Measurements from ENCODE around the gene EDNRA.
"Not testable (repeated sequence)": the region's sequence is repeated elsewhere in the genome, so short reads cannot be mapped to it uniquely, and the experiment has no call there.

The EDNRA gene

GRCh38 chr4:147480891-147481576, at the start of gene EDNRA:
EDNRA (plus strand) TSS chr4:147481097; CDS start chr4:147485682, 4,585 bp downstream.
- no peak for DNase-seq

- not testable (repeated sequence) for DNase-seq
Measured at GRCh38 chr4:147434370-147434769, 46.5 kb upstream of the EDNRA start.

- DNase-seq = no peak
Measured at GRCh38 chr4:147440442-147440841, 40.5 kb upstream of the EDNRA start.

- DNase-seq = no peak
Measured at GRCh38 chr4:147447786-147448185, 33.1 kb upstream of the EDNRA start.

GRCh38 chr4:147453561-147454141, 27.2 kb upstream of the EDNRA start:
- no peak for DNase-seq

GRCh38 chr4:147456706-147457105, 24.2 kb upstream of the EDNRA start:
- no peak for DNase-seq

GRCh38 chr4:147461161-147461560, 19.7 kb upstream of the EDNRA start:
- DNase-seq = no peak

GRCh38 chr4:147463065-147463464, 17.8 kb upstream of the EDNRA start:
- DNase-seq = no peak

GRCh38 chr4:147465461-147465860, 15.4 kb upstream of the EDNRA start:
- DNase-seq = no peak

GRCh38 chr4:147477439-147477838, 3.5 kb upstream of the EDNRA start:
- DNase-seq = no peak

GRCh38 chr4:147479376-147479775, 1.5 kb upstream of the EDNRA start:
- DNase-seq = no peak

- no peak for DNase-seq
Measured at GRCh38 chr4:147479786-147480185, 1.1 kb upstream of the EDNRA start.

GRCh38 chr4:147480502-147480890, 401 bp upstream of the EDNRA start:
- DNase-seq = no peak

- DNase-seq = no peak
Measured at GRCh38 chr4:147481577-147482109, 746 bp downstream of the EDNRA start.

GRCh38 chr4:147482281-147482680, 1.4 kb downstream of the EDNRA start:
- DNase-seq = no peak

GRCh38 chr4:147485167-147485566, 4.3 kb downstream of the EDNRA start:
- DNase-seq = no peak

- DNase-seq = no peak
Measured at GRCh38 chr4:147487616-147488015, 6.7 kb downstream of the EDNRA start.

GRCh38 chr4:147488556-147488955, 7.7 kb downstream of the EDNRA start:
- no peak for DNase-seq

GRCh38 chr4:147491086-147491485, 10.2 kb downstream of the EDNRA start:
- DNase-seq = no peak

- DNase-seq = no peak
Measured at GRCh38 chr4:147492306-147492705, 11.4 kb downstream of the EDNRA start.

GRCh38 chr4:147492761-147493160, 11.9 kb downstream of the EDNRA start:
- no peak for DNase-seq

- DNase-seq = no peak
Measured at GRCh38 chr4:147493307-147493706, 12.4 kb downstream of the EDNRA start.

GRCh38 chr4:147494301-147494700, 13.4 kb downstream of the EDNRA start:
- no peak for DNase-seq

GRCh38 chr4:147496500-147496899, 15.6 kb downstream of the EDNRA start:
- DNase-seq = no peak
